ENCODE results near the gene RBM25. TPM values are rescaled to one million over a fixed set of nuclear protein-coding genes. Genes with fewer than 3 reads are reported as not detected.

RBM25 gene
- total and polyA plus RNA-seq, 10 of the 15 experiments (the other 5 are each of a cell fraction or from before 2014, with no cell fraction given) = 43.4 to 125 (median 74.1) TPM

GRCh38 chr14:73026845-73027542 lies 31.3 kb upstream of the RBM25 start, which contains the start of gene ZFYVE1 (continued):
- TF ChIP-seq BCLAF1 (IDR thresholded peaks at IDR 0.05) (no peak), KLF5 (IDR thresholded peaks at IDR 0.05; ENCODE audit: partially characterized antibody) (peak; percentile 47), E2F8 (IDR thresholded peaks at IDR 0.05; ENCODE audit: low read depth, partially characterized antibody) (peak; percentile 55), NFXL1 (IDR thresholded peaks at IDR 0.05; ENCODE audit: borderline replicate concordance) (no peak), SIX5 (IDR thresholded peaks at IDR 0.05; ENCODE audit: low read depth, low read length, severe bottlenecking) (peak; percentile 100), IKZF1 (conservative IDR thresholded peaks at IDR 0.05) (peak; percentile 100), YY1 (IDR thresholded peaks at IDR 0.05; ENCODE audit: low read depth, low read length) (peak; percentile 77; the same call in 1 of the 2 replicates), CBFB (IDR thresholded peaks at IDR 0.05; ENCODE audit: low read depth) (0 out of 2 replicates have a peak, but pooled peaks have one; percentile 54), POLR2AphosphoS5 (IDR thresholded peaks at IDR 0.05; ENCODE audit: low read length) (peak; percentile 55; the same call in 1 of the 2 replicates), HSF1 (IDR thresholded peaks at IDR 0.05; ENCODE audit: low read depth, low read length) (no peak), BACH1 (IDR thresholded peaks at IDR 0.05; ENCODE audit: borderline replicate concordance) (peak; percentile 76; the same call in 1 of the 2 replicates), YBX1 (IDR thresholded peaks at IDR 0.05) (no peak), ZBTB4 (CRISPR knock-in tag; IDR thresholded peaks at IDR 0.05) (no peak), IRF5 (IDR thresholded peaks at IDR 0.05; ENCODE audit: borderline replicate concordance) (no peak), MYB (IDR thresholded peaks at IDR 0.05; ENCODE audit: borderline replicate concordance, low read depth, low read length) (no peak), POLR2AphosphoS2 (IDR thresholded peaks at IDR 0.05; ENCODE audit: low read depth, low read length) (peak; percentile 68; the same call in 1 of the 2 replicates), LARP7 (IDR thresholded peaks at IDR 0.05) (no peak; the same call in 1 of the 2 replicates), POU2F2 (IDR thresholded peaks at IDR 0.05; ENCODE audit: borderline replicate concordance, low read depth, low read length) (no peak)
